Cardiac fibroblast (primary cell): ENCODE data around the gene NFIB.

ENCODE experiments used
- DNase-seq, 2 donors: peaks; one replicate each; pipeline versions ENCODE4 v3.0.0 to v3.0.0-alpha.2; 2010; ENCODE audit warnings: low read depth in 2 of 2
- H3K4me3 ChIP-seq, 2 donors: replicated peaks in 1 of 2; 1 replicate in 1 of 2; 2 replicates in 1 of 2; pipeline ENCODE4 v1.5.1; 2011; ENCODE audit warnings: low read depth in 2 of 2, low read length in 2 of 2, mild to moderate bottlenecking in 2 of 2, moderate library complexity in 1 of 2
- TF ChIP-seq, protein P1 (sequence below): IDR thresholded peaks from one replicate; pipeline ENCODE4 v1.5.1; 2011; ENCODE audit warnings: low read depth, mild to moderate bottlenecking, low read length, inconsistent platforms

NFIB gene

DNA sequence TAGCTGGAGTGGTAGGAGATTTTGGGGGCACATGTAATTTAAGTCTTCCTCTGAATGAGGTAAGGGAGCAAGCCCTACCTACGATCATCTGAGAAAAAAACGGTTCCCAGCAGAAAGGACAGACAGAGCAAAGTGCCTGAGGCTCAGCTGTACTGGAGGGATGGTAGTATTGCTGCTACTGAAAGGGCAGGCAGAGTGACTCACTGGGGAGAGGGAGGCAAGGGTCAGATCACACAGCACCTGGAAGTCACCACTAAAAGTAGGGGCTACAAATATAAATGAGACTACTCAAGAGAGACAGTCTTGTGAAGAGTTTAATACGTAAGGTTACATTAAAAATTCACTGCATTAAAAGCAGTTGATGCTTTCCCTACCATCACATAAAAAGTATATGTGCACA lies 75.9 kb downstream of the NFIB start:
- TF ChIP-seq, protein P1, sequence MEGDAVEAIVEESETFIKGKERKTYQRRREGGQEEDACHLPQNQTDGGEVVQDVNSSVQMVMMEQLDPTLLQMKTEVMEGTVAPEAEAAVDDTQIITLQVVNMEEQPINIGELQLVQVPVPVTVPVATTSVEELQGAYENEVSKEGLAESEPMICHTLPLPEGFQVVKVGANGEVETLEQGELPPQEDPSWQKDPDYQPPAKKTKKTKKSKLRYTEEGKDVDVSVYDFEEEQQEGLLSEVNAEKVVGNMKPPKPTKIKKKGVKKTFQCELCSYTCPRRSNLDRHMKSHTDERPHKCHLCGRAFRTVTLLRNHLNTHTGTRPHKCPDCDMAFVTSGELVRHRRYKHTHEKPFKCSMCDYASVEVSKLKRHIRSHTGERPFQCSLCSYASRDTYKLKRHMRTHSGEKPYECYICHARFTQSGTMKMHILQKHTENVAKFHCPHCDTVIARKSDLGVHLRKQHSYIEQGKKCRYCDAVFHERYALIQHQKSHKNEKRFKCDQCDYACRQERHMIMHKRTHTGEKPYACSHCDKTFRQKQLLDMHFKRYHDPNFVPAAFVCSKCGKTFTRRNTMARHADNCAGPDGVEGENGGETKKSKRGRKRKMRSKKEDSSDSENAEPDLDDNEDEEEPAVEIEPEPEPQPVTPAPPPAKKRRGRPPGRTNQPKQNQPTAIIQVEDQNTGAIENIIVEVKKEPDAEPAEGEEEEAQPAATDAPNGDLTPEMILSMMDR, result no peak
- DNase-seq, result peak in 1 of 2 donors; percentile 61

DNA sequence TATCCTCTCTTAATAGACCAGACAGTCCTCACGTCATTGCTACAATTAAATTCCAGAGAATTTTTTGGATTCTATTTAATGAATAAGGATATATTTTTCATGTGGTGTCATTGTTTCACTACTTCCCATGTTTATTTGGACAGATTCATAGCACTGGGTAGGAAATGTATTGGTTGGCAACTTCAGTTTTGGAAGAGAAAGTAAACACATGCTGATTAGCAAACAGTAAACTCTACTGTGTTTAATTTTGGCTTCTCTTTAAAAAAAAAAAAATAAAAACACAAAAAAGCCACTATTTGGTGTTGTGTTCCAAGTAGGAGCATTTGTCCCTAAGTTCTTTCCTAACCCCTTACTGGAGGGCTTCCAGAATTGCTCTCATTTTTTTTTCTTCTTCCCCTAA lies 77.3 kb downstream of the NFIB start:
- TF ChIP-seq, protein P1, result no peak
- no peak for DNase-seq
- H3K4me3 ChIP-seq, result no peak overlapping the region

More for the DNA sequence above, 75.9 kb downstream of the NFIB start:
- H3K4me3 ChIP-seq, result no peak overlapping the region

- DNase-seq, result no peak
- TF ChIP-seq, protein P1, result no peak
- H3K4me3 ChIP-seq, result no peak overlapping the region
These were observed 81.8 kb downstream of the NFIB start for GRCh38 chr9:14232111-14232510.

- H3K4me3 ChIP-seq, result no peak overlapping the region
- TF ChIP-seq, protein P1, result no peak
- no peak for DNase-seq
These were observed 82.5 kb downstream of the NFIB start for GRCh38 chr9:14231196-14231990.

DNA sequence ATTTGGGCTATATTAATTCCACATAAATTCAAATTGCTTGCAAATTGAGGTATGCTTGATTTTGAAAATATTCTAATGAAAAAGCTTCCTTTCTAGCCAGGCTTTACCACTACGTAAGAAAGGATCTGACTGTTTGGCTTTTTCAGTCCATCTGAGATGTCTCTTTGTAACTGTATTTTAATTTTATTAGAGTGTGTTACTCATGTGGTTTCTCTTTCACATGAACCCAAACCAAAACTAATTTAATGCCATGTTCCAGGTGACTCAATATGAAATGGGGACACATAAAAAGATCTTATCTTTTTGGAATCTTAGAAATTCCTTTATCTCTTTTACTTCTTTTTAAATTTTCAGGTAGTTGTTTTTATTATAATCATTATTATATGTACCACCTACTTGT lies 85.3 kb downstream of the NFIB start:
- DNase-seq, result no peak
- TF ChIP-seq, protein P1, result no peak
- H3K4me3 ChIP-seq, result no peak overlapping the region

DNA sequence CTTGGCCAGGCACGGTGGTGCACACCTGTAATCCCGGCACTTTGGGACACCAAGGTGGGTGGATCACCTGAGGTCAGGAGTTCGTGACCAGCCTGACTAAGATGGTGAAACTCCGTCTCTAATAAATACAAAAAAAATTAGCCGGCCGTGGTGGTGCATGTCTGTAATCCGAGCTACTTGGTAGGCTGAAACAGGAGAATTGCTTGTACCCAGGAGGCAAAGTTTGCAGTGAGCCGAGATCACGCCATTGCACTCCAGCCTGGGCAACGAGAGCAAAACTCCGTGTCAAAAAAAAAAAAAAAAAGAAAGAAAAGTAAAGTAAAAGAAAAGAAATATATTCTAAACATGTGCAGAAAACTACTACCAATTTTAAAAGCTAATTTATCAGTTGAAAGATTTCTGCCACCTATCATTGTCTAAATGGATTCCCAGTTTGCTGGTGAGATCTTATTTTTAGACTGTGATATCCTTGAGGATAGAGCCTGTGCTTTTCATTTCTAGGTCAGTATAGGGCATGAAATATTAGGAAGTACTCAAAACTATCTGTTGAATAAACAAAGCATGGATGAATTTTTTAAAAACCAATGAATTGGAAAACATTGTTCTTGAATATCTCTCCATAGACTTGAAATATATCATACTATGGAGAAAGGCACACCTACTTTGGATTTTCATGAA lies 86.9 kb downstream of the NFIB start:
- no peak for DNase-seq
- TF ChIP-seq, protein P1, result no peak
- H3K4me3 ChIP-seq, result no peak overlapping the region
